ENCODE results near the gene SMCO4.
"Not testable (repeated sequence)": the region's sequence is repeated elsewhere in the genome, so short reads cannot be mapped to it uniquely, and the experiment has no call there.

Gene SMCO4

DNA sequence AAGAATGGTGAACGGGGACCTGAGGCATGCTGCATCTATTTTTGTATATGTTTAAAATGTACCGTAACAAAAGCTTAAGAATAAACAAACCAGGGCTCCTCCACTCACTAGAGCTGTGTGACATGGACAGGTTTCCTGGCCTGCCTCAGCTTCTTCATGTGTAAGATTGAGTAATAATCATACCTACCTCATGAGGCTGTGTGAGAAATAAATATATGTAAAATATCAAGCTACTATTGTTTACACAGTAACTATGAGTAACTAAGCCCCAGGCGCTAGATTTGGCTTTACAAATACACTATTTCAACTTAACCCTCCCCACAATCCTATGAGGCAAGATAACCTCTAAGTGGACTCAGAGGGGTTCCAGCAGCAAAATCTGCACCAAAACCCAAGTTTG lies 66.4 kb downstream of the SMCO4 start:
- DNase-seq (ENCODE audit: low read depth) = no peak

DNA sequence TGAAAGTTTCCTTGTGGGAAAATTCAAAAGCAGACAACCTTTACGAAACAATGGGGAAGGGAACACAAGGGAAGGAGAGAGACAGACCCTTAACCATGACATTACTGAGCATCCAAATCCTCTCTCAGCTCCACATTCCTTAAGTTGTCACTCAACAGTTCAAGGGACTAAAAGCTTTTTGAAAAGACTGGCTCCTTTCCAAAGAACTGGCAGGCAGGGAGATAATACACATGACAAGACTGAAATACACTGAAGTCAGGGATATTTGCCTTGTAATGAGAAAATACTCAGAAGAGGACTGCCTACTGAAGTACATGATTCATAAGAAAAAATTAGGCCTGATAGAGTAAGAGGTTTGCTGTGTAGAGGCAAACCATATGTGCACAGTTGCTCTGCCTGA lies 69.1 kb downstream of the SMCO4 start:
- no peak for DNase-seq (ENCODE audit: low read depth)

DNA sequence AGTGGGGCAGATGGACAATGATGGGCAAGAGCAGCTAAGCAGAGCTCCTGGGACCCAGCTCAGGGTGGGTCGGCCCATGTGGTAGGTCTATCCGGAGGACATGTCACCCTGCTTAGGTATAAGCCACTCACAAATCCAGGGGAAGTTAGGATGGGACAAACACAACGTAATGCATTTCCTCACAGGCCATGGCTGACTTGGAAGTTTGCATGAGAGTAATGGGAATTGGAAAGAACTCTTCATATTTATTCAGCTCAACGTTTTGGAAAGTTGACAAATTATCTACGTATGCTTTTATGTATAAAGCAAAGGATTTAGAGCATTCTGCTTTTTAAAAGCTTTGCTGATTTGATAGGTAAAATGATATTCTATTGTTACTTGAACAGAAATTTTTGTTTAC lies 74.9 kb downstream of the SMCO4 start:
- DNase-seq (ENCODE audit: low read depth) = no peak

DNA sequence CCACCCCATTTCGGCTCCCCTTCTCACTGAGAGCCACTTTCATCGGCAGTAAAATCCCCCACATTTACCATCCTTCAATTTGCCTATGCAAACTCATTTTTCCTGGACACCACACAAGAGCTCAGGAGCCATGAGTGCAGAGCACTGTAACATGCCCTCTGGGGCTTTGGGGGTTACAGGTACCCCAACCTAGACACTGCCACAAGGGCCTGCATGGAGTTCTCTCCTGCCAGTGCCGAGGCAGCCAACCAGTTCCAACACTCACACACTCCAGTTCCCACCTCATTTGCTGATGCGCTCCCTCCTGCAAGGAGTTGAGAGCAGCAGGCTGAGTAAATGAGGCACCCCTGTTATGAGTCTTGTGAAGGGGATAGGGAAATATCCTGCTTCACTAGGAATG lies 76.1 kb downstream of the SMCO4 start:
- DNase-seq (ENCODE audit: low read depth) = no peak

DNA sequence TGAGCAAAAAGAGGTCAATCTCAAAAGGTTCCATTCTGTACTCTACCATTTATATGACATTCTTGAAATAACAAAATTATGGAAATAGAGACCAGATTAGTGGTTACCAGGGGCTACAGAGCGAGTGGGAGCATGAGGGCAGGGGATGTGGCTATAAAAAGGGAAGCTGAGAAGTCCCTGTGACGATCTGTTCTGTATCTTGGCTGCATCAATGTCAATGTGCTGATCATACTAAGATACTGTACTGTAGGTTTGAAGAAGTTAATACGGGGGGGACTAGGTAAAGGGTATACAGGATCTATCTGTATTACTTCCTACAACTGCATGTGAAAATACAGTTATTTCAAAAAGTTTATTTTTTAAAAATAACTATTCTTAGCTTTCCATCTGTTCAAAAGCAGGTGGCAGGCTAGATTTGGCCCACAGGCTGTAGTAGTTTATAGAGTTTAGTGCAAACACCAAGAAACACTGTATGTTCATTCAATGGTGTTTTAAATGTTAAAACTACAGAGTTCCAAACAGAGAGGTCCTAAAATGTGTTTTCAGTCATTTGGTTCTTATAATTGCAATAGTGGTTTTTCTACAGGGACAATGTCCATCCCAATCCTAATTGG lies 78.2 kb downstream of the SMCO4 start:
- DNase-seq (ENCODE audit: low read depth) = no peak

DNA sequence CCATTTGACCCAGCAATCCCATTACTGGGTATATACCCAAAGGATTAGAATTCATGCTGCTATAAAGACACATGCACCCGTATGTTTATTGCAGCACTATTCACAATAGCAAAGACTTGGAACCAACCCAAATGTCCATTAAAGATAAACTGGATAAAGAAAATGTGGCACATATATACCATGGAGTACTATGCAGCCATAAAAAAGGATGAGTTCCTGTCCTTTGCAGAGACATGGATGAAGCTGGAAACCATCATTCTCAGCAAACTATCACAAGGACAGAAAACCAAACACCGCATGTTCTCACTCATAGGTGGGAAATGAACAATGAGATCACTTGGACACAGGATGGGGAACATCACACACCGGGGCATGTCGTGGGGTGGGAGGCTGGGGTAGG lies 79.5 kb downstream of the SMCO4 start:
- DNase-seq (ENCODE audit: low read depth) = not testable (repeated sequence)

DNA sequence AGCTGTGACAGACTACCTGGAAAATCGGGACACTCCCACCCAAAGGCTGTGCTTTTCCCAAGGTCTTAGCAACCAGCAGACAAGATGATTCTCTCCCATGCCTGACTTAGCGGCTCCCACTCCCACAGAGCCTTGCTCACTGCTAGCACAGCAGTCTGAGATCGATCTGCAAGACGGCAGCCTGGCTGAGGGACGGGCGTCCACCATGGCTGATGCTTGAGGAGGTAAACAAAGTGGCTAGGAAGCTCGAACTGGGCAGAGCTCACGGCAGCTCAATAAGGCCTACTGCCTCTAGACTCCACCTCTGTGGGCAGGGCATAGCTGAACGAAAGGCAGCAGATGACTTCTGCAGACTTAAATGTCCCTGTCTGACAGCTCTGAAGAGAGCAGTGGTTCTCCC lies 84.9 kb downstream of the SMCO4 start:
- DNase-seq (ENCODE audit: low read depth) = no peak

DNA sequence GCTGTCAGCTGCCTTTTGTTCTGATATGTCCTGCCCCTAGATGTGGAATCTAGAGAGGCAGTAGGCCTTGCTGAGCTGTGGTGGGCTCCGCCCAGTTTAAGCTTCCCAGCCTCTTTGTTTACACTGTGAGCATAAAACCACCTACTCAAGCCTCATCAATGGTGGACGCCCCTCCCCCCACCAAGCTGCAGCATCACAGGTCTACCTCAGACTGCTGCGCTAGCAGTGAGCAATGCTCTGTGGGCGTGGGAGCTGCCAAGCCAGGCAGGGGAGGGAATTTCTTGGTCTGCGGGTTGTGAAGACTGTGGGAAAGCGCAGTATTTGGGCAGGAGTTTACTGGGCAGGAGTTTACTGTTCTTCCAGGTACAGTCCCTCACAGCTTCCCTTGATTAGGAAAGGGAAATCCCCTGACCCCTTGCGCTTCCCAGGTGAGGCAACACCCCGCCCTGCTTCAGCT lies 98.5 kb downstream of the SMCO4 start:
- DNase-seq (ENCODE audit: low read depth) = no peak

DNA sequence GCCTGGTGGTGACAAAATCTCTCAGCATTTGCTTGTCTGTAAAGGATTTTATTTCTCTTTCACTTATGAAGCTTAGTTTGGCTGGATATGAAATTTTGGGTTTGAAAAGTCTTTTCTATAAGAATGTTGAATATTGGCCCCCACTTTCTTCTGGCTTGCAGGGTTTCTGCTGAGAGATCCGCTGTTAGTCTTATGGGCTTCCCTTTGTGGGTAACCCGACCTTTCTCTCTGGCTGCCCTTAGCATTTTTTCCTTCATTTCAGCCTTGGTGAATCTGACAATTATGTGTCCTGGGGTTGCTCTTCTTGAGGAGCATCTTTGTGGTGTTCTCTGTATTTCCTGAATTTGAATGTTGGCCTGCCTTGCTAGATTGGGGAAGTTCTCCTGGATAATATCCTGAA lies 100.0 kb downstream of the SMCO4 start:
- not testable (repeated sequence) for DNase-seq (ENCODE audit: low read depth)

DNA sequence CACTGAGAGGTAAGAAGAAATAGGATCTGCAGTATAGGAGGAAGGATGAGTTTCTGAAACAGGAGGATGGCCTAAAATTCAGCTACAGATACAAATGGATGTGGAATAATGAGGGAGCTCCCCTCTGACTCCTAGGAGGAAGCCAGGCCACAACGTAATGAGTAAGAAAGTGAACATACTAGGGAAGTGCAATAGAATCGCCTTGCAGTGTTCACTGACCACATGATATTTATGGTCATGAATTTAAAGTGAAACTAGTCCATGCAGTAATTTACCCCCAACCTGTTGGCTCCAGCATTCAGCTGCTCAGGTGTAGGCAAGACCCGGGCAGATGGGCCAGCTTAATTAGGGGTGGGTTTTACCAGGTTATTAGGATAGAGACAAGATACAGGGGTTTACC lies 110.9 kb downstream of the SMCO4 start:
- no peak for DNase-seq (ENCODE audit: low read depth)
